Stimulated activated CD8-positive, alpha-beta memory T cell treated with anti-CD3 and anti-CD28 coated beads, Interleukin-15, amount 100 ng/mL, for 48 hours (primary cell): Measurements from ENCODE around the gene VAMP4.
A peak's percentile ranks its signal among the peaks of the same experiment; 100 is the strongest.
"Not testable (repeated sequence)": the region's sequence is repeated elsewhere in the genome, so short reads cannot be mapped to it uniquely, and the experiment has no call there.

Experiments
- DNase-seq, 2 donors: peaks; one replicate each; pipeline ENCODE4 v3.0.0-alpha.2; 2020; ENCODE audit warnings: low read depth in 2 of 2

The VAMP4 gene

DNA sequence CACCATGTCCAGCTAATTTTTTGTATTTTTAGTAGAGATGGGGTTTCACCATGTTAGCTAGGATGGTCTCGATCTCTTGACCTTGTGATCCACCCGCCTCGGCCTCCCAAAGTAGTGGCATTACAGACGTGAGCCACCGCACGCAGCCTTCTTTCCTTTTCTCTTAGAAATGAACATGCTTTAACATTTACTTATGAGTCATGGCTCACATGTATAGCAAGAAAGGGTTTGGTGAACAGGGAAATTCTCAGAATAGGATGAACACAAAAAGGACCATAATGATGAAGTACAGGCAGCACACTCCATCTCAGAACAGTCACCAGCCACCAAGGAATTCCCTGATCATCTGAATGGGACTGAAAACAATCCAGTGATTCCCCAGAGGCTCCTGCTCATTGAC, 9.4 kb upstream of the VAMP4 start:
- DNase-seq: no peak

DNA sequence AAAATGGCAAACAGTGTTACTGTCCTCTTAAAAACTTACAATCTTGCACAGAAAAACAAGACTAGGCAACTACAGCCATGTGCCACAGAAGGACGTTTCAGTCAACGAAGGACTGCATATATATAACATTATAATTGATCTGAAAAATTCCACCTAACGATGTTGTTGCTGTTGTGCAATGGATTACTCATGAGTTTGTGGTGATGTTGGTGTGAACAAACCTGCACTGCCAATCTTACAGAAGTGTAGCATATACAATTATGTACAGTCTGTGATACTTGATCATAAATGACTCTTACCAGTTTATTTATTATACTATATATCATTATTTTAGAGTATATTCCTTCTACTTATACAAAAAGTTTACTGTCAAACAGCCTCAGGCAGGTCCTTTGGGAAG, 6.8 kb upstream of the VAMP4 start:
- DNase-seq: no peak

DNA sequence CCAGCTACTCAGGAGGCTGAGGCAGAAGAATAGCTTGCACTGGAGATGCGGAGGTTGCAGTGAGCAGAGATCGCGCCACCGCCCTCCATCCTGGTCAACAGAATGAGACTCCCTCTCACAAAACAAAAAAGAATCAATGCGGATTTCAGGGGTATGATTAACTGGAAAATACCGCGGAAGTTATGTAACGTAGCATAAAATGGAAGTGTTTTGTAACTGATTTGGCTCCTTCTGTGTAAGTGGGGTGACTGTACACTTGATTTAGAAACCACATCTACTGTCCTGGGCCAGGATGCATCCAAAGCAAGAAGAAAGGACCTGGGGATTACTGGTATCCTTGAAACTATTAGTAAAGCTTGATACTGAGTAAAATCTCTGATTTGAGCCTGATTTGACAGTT, 3.1 kb upstream of the VAMP4 start:
- DNase-seq: no peak

GRCh38 chr1:171743081-171743870, 1.4 kb upstream of the VAMP4 start:
- DNase-seq: no peak

- no peak for DNase-seq
Observed at GRCh38 chr1:171742577-171742922, 685 bp upstream of the VAMP4 start.

DNA sequence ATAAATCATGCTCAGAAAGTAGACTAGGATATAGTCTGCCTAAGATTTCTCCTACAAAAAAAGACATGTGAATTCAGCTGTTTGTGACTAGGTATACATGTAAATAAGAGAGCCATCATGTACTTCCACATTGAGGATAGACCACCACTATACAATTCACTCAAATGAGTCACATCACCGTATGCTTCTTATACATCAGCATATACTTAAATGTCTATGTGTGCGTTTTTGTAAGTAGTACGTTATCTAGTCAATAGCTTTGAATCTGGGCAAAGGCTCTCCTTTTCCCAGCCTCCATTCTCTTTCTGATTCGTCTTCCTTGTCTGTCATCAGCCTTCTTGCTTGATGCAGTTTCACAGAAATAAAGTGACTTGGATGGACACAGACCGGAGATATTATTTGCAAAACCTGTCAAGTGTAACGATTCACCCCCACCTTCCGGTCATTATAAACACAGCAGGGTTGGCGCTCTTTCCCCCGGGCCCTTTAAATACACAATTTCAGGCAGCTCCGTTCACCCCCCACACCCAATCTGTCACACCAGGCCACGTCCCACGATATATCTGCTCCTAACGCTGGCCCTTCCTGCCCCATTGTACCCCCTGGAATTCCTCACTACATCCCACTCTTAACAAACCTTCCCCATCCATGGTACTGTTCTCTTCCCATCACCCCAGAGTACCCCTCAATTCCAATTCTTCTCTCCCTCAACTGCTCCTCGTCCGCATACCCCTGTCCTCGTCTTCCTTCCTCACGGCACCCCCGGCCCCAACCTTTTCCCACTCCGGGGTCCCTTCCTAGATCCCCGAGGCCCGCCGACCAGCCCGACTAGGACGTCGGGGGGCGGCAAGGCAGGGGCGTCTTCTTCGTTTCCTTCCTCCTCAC, 636 bp downstream of the VAMP4 start:
- peak; percentile 12 to 14 for DNase-seq

DNA sequence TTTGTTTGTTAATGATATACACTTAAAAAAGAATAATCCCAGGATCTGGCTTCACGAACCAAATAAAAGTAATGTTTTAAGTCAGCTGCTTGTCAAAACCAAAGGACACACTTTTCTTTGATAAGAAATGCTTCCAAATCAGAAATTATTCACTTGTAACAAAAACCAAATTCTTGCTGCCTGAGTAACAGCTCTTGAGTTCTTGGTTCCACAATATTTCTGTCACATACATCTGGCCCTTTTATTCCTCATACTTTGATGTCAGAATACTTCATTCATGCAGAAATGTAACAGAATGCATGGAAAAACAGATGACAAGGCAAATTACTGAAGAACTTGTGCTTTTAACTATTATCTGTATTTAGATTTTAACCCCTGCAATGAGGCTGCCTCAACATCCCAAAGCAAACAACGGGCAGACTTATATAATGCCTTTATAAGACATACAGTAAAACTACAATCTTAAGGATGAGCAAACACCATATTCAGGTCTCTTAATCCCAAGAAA, 1.5 kb downstream of the VAMP4 start:
- DNase-seq: no peak

DNA sequence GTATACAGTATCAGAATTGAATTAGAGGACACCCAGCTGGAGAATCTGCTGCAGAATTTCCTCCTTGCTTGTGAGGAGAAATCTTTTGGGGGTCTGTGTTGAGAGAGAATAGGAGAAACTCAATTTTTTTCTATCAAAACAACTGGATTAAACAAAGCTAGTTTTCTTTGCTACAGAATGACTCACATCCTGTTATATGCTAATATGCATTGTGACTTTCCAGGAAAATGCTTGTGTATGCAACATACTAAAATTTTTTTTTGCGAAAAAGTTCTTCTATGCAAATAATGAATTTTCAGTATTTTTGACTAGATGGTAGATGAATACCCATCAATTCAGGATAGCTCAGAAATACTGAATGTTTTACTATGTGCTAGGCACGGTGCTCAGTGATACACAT, 2.2 kb downstream of the VAMP4 start:
- DNase-seq: no peak

GRCh38 chr1:171738911-171739310, 3.0 kb downstream of the VAMP4 start:
- DNase-seq: no peak

GRCh38 chr1:171736196-171736595, 5.7 kb downstream of the VAMP4 start:
- DNase-seq: no peak

DNA sequence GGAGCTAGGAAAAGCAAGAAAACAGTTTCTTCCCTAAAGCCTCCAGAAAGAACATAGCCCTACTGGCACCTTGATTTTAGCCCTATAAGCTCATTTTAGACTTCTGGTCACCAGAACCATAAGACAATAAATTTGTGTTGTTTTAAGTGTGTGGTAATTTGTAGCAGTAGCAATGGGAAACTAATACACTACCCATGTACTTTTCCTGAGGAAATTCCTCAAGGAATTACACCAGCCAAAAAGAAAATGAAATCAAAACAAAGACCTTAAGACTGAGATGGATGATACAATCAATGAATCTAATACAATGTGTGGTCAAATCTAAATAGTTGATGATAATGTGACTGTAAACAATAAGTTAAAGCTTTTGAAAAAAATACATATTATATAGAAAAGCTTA, 11.8 kb downstream of the VAMP4 start:
- no peak for DNase-seq

- no peak for DNase-seq
Observed at GRCh38 chr1:171727778-171728177, 14.1 kb downstream of the VAMP4 start.

DNA sequence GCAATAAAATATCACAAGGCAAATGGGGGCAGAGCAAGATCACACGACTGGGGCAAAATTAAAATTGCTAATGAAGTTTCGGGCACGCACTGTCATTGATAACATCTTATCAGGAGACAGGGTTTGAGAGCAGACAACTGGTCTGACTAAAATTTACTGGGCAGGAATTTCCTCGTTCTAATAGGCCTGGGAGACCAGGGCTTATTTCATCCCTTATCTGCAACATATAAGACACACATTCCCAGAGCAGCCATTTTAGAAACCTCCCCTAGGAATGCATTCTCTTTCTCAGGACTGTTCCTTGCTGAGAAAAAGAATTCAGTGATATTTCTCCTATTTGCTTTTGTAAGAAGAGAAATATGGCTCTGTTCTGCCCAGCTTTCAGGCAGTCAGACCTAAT, 18.7 kb downstream of the VAMP4 start:
- not testable (repeated sequence) for DNase-seq

GRCh38 chr1:171718848-171719247, 23.0 kb downstream of the VAMP4 start:
- DNase-seq: no peak

DNA sequence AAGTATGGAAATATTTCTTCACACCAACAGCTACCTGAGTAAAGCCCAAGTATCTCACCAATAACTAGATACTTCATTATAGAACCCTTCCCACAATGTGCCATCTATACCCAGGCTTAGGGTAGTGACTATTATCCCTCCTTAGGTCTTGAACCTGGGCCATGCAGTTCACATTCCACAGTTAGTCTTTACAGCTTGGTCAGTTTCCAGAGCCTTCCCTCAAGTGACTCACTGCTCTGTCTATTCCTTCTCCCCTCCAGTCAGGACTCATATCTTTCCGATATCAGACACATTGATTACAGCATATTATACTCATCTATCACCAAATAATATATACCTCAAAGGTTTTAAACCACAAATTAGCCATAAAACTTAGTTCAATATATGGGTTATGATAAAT, 23.6 kb downstream of the VAMP4 start:
- no peak for DNase-seq

DNA sequence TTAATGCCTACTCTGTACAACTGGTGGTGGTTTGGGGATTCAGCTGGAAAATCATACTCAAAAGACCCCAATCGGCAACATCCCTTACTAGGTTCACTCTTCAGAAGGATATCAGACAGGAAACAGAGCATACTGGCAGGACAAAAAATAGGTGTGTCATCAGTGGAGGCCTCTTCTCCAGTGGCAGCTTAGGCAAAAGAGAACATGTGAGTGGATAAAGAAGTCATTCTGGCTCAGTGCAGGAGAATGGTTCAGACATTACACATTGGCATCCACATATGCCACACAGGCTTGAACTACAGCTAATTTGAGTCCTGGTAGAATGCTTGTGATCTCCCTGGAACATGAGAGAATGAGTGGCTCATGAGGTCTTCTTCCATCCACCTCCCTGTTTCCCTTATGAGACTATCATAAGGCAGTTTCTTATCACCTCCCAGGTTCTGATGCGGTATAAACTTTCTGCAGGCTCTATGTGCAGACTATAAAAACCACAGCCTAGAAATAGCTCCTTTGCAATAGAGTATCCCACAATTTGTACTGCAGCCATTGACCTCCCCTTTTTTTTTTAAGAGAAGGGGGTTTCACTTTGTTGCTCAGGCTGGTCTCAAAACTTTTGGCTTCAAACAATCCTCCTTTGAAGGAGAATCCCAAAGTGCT, 24.7 kb downstream of the VAMP4 start:
- DNase-seq: no peak

GRCh38 chr1:171716616-171717015, 25.2 kb downstream of the VAMP4 start:
- DNase-seq: no peak

- no peak for DNase-seq
Observed at GRCh38 chr1:171715813-171716251, 26.0 kb downstream of the VAMP4 start.

GRCh38 chr1:171712341-171712740, 29.5 kb downstream of the VAMP4 start:
- no peak for DNase-seq

GRCh38 chr1:171711643-171712042, 30.2 kb downstream of the VAMP4 start:
- DNase-seq: no peak

DNA sequence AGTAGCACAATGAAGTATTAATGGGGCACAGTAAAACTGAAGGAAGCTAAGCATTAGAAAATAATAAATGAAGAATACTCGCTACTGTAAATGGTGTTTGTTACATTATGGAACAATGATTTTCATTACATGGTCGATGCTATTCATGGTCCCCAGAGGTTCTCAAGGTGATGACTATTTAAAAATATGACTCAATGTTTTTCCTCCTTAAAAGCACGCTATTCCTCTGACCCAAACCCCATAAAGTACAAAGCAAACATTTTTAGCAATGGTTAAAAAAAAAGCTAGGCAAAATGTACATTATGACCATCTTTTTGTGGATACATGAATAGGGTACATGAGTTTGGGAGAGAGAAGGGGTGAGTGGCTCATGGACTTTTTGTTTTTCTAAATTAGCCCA, 34.3 kb downstream of the VAMP4 start:
- DNase-seq: no peak

GRCh38 chr1:171702598-171702997, 39.3 kb downstream of the VAMP4 start:
- DNase-seq: no peak
